GM19193 (cell line): Measurements from ENCODE around the gene FAM241B.

Experiments
- POLR2A ChIP-seq: IDR thresholded peaks from 4 replicates; pipeline ENCODE4 v1.6.1; 2011; ENCODE audit not compliant: insufficient read depth, insufficient read length; ENCODE audit errors: extremely low read depth

The FAM241B gene, protein sequence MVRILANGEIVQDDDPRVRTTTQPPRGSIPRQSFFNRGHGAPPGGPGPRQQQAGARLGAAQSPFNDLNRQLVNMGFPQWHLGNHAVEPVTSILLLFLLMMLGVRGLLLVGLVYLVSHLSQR

DNA sequence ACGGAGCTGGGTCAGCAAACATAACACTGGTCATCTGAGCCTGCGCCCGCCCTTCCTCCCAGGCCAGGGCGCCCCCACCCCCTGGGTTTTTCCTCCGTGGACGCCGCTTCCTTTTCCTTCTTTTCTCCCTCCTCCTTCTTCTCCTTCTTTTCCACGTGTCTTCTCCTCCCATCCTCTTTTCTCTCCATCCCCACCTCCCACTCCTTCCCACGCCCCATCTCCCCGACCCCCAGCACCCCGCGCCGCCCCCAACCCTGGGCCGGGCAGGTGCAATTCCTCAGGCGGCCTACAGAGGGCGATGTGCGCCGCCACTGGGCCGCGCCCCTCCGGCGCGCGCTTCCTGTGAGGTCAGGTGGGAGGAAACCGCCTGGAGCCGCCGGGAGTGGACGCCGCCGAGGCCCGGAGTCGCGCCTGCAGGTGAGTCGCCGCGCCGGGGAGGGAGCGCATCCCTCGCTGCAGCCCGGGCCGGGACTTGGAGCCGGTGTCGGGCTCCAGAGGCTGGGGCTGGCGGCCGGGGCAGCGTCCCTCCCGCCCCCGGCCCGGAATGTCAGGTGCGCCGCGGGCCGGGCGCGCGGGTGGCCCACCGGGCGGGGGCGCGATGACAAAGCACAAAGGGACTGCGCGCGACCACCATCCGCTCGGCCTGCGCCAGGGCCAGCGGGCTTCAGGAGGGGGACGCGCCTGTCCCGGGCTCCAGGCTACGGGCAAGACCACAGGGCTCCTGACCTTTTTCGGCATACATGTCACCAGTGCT, at the start of gene FAM241B:
FAM241B (plus strand) TSS at position 351 of the 754 bp plus-strand sequence. CDS start 1,497 bp downstream, outside the sequence.
- no peak for TF ChIP-seq POLR2A

DNA sequence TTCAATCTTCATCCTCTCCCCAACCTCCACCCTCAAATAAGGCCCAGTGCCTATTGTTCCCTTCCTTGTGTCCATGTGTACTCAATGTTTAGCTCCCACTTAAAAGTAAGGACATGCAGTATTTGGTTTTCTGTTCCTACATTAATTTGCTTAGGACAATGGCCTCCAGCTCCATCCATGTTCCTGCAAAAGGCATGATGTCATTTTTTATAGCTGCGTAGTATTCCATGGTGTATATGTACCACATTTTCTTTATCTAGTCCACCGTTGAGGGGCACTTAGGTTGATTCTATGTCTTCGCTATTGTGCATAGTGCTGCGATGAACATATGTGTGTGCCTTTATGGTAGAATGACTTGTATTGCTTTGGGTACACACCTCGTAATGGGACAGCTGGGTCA, 49.6 kb upstream of the FAM241B start:
- TF ChIP-seq POLR2A = no peak

DNA sequence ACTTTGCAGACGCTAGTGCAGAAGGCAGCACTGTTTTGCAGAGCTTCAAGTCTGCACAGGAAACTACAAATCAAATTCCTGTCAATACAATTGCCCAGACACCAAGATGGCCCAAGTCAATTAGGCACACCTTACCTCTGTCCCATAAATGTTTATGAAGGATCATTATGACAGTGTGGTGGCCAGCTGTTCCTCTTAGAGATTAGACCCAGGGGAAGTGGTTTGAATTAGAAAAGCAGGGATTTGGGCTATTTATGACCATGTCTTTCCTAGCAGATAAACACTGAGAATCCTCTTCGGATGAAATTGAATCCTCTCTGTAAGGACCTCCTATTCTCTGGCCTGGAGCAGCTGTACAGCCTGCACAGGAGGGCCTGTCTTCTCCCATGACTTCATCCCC, 46.9 kb upstream of the FAM241B start:
- TF ChIP-seq POLR2A = no peak

DNA sequence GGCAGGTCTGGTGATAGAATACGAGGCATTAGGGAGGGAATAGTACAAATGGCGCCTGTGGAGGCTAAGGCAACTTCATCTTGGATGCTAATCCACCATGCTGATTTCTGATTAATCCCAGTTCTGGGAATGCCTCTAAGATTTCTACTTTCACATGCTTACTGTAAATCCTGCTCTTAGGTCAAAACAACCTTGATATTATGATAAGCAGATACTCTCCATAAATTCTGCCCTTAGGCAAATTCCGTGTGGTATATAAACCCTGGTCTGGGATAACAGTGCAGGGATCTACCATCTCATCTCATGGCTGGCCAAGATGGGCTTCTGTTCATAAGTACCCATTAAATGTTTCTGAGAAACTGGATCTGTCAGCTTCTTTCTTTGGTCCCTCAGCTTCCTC, 45.4 kb upstream of the FAM241B start:
- TF ChIP-seq POLR2A = no peak

DNA sequence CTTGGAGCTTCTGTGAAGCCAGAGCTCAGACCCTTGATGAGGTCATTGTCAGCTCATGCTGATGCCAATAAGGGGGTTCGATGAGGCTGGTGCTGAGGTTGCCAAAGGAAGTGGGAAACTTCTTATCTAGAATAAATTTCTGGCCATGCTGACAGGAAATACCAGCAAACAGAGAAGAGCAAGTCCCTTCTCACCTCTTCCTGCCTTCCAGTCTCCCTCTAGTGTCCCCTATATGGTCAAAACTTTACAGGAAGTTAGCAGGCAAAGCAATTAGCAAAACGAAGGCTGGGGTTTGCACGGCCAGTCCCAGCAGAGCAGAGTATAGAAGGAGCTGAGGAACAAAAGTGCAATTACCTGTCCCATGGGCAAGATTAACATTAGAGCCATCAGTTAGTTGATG, 41.7 kb upstream of the FAM241B start:
- no peak for TF ChIP-seq POLR2A

DNA sequence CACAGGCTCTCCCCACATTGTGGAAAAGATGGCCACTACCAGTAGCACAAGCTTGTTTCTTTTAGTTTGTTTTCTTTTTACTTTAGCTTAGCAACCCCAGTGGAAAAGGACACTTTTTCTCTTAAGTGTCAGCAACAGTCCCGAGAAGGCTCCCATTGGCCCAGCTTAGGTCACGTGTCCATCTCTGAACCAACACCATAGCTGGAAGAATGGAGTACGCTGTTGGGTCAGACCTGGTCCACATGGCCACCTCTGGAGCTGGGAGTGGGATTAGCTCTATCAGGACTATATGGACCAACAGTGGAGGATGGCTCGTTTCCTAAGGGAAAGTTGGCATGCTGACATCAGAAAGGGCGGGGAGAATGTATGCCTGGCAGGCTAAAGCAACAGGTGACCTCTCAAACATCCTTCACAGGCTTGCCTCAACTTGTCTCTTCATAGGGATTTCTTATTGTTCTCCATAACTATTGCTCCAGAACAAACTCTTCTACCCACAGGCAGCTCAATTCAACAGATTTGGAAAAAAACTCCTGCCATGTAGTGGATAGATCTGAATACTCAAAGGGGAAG, 29.2 kb upstream of the FAM241B start:
- TF ChIP-seq POLR2A = no peak

DNA sequence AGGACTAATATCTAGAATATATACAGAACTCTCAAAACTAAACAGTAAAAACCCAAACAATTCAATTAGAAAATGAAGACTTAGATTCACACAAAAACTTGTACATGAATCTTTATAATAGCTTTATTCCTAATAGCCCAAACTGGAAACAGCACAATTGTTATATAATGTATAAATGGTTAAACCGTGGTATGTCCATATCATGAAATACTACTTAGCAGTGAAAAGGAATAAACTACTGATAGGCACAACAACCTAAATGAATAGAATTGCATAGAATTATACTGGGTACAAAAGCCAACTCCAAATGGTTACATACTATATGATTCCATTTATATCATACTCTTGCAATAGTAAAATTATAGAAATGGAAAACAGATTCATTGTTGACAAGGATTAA, 21.0 kb upstream of the FAM241B start:
- TF ChIP-seq POLR2A = no peak

DNA sequence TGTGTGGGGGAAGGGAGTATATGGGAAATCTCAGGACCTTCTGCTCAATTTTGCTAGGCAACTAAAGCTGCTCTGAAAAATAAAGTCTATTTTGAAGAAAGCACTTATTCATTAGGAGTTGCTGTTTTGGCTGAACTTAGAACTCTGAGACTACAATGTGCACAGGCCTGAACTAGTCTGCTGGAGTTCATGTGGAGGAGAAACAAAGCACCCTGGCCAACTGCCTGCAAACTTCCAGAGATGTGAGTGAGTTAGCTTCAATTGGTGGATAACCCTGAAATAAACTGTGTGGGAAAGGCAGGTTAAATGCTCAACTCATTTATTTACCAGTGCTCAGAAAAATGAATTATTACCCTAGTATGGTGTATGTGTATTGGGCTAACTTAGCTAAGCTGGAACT, 17.3 kb upstream of the FAM241B start:
- no peak for TF ChIP-seq POLR2A

DNA sequence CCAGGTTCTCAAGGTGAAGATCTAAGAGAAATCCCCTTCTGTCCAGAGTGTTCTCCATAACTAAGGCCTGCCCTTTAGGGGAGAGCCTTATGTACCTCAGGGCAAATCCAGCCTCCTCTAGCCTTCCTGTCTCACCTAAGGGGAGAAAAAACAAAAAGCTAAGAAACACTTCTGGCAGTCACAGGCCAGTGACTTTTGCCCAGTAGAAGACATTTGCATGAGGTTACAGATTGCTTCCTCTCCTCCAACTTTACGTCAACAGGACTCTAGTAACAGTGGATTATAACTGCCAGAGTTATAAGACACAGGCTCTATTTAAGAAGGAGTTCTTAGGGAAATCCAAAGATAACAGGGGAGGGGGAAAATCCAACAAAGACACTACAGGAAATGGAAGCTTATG, 15.9 kb upstream of the FAM241B start:
- TF ChIP-seq POLR2A = no peak

DNA sequence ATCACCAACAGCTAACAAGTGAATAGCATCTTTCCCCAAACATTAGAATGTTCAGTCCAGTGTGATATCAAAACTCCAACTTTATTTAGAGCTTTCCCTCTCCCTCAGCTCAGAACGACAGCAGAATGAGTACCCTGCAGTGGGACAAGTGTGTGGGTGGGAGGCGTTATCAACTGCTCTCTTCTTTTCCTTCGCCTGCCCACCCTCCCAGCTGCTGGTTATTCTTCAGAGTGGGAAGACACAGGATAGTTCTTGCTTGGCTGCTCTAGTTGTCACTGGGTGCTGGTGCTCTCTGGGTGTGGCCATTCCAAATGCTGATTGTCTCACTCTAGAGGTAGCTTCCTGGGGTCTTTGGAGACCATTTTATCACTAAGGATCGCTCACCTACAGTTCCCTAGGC, 13.7 kb upstream of the FAM241B start:
- TF ChIP-seq POLR2A = no peak

DNA sequence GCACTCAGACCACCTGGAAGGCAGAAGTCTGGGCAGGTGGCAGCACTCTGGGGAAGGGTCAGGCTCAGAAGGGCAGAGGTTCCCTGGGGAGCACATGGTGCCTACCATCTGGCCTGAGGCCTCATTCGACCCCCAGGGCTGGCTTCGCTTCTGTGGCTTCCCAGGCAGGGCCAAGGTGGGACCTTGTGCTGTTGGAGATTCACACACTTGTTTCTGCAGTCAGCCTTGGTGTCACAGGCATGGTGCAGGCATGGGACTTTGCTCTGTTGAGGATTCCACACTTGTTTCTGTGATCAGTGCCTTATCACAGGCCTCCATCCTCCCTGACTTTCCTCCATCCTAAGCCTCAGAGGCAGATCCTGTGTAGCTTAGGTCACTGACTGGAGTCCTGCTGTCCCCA, 11.3 kb upstream of the FAM241B start:
- no peak for TF ChIP-seq POLR2A

DNA sequence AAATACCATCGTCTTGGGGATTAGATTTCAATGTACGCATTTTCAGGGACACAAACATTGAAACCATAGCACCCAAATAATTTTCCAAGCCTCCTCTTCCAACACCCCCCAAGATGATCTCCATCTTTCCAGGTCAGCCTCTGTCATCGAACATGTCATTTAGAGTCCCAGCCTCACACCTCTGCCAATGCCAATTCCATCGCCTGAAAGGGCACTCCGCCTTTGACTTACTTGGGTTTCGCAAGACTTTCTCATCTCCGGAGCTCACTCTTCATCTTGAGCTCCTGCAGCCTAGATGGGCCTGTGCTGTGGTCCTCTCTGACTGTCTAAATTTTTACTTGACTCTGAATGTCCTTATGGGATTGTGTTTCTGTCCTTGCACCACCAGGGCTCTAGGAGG, 10.4 kb upstream of the FAM241B start:
- no peak for TF ChIP-seq POLR2A

DNA sequence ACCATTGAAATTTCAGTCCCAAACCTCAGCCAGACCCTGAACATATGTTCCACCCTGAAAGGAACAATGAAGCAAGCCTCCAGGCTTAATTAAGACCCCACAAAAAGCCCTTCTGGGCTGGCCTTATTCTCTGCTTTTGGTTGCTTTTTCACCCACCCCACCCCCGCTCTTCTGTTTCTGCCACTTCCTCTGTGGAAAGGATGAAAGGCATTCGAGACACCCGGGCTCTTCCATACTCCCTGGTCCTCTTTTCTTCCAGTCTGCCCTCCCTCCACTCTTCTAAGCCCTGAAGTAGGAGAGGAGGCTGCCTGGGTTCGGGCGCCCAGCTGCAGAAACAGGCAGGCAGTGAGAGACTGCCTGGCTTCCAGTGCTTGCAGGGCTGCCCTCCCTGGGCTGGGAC, 9.4 kb upstream of the FAM241B start:
- TF ChIP-seq POLR2A = no peak

DNA sequence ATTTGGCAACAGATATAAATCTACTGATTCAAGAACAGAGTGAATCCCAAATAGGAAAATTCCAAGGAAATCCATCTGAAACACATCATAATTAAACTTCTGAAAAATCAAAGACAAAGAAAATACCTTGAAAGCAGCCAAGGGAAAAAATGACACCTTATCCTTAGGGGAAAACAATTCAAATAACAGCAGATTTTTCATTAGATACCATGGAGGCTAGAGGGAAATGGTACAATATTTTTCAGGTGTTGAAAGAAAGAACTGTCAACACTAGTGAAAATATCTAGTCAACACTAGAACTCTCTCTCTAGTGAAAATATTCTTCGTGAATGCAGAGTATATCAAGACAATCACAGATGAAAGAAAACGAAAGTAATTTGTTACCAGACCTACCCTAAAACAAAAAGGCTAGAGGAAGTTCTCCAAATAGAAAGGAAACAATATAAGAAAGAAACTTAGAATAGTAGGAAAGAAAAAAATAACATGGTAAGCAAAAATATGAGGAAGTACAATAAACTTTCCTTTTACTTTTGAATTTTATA, 5.7 kb upstream of the FAM241B start:
- TF ChIP-seq POLR2A = no peak

DNA sequence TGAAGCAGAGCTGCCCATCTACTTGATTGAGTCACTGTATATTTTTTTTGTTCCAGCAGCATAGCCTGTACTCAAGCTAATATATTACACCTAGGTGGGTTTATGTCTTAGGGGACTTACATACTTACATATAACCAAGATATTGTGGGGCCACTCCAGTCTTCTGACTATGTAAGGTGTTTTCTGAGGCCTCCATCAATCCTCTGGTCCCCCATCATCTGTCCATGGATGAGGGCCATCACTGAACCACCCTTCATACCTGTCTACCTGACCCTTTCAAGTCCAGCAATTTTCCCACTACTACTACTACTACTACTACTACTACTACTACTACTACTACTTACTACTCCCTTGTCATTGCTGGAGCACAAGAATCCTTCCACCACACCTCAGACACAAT, 3.2 kb upstream of the FAM241B start:
- TF ChIP-seq POLR2A = no peak

DNA sequence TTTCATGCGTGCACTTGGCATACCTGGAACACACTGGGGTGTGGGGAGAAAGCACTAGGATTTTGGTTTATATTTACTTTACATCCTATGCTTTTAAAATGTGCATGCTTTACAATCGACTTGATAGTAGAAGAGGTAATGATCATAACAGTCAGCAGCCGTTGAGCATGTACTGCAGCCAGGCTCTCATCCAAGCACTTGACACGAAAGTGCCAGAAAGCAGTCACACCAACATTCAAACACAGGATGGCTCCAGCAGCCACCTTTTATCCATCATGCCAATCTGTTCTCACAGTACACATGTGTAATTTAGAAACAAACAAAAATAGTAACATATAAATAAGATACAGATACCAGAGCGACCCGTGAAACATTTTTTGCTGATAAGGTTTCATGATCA, 1.2 kb upstream of the FAM241B start:
- no peak for TF ChIP-seq POLR2A

DNA sequence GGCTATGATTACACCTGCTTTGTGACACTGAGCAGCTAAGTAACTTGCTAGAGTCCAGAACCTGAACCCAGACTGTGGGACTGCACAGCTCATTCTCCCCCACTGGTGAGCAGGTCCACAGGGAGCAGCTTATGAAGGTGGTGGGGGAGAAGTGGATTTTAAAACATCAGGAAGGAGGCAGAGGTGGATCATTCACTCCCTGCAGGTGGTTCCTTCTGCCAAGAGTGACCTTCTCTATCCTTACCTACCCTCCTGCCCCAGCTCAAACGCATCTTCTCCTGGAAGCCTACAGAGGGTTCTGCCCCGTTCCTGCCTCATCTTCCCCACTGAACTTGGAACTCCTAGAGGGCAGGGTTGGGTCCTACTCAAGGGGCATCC, 539 bp upstream of the FAM241B start:
- no peak for TF ChIP-seq POLR2A
